Hepatocyte (in vitro differentiated cells): Measurements from ENCODE around the gene SGMS1. TPM values are rescaled to one million over a fixed set of nuclear protein-coding genes. Genes with fewer than 3 reads are reported as not detected.

Source experiments
- DNase-seq: peaks from one replicate; pipeline ENCODE4 v3.0.0-alpha.2; 2016; ENCODE audit warnings: low spot score
- H2AFZ ChIP-seq: fragments of 200-600 bp; sonication (generic); 2 replicates; pipeline ENCODE4 v1.6.0; 2016; ENCODE audit warnings: antibody characterized with exemption, mild to moderate bottlenecking
- H3K27ac ChIP-seq: fragments of 200-600 bp; sonication (generic); 2 replicates; pipeline ENCODE4 v1.5.1; 2016; ENCODE audit warnings: mild to moderate bottlenecking
- H3K27me3 ChIP-seq: fragments of 200-600 bp; sonication (generic); 2 replicates; pipeline ENCODE4 v1.6.1; 2016
- H3K36me3 ChIP-seq: fragments of 200-600 bp; sonication (generic); replicated peaks from 2 replicates; pipeline ENCODE4 v1.5.1; 2016; ENCODE audit warnings: low read depth; ENCODE audit not compliant: insufficient read depth
- H3K4me1 ChIP-seq: fragments of 200-600 bp; sonication (generic); 2 replicates; pipeline ENCODE4 v1.5.1; 2016; ENCODE audit warnings: mild to moderate bottlenecking, moderate library complexity; ENCODE audit not compliant: insufficient read depth
- H3K4me2 ChIP-seq: fragments of 200-600 bp; sonication (generic); 2 replicates; pipeline ENCODE4 v1.6.0; 2016
- H3K4me3 ChIP-seq: fragments of 200-600 bp; sonication (generic); 2 replicates; pipeline ENCODE4 v1.5.1; 2016; ENCODE audit warnings: mild to moderate bottlenecking
- H3K79me2 ChIP-seq: fragments of 200-600 bp; sonication (generic); 2 replicates; pipeline ENCODE4 v1.6.0; 2017; ENCODE audit warnings: mild to moderate bottlenecking
- H3K9me2 ChIP-seq: fragments of 200-600 bp; sonication (generic); replicated peaks from 2 replicates; pipeline ENCODE4 v1.6.0; 2017; ENCODE audit warnings: mild to moderate bottlenecking; ENCODE audit not compliant: insufficient read depth
- H3K9me3 ChIP-seq: fragments of 200-600 bp; sonication (generic); 2 replicates; pipeline ENCODE4 v1.5.1; 2016; ENCODE audit warnings: low read depth, mild to moderate bottlenecking
- H4K20me1 ChIP-seq: fragments of 200-600 bp; sonication (generic); 2 replicates; pipeline ENCODE4 v1.6.0; 2016; ENCODE audit warnings: mild to moderate bottlenecking; ENCODE audit not compliant: insufficient read depth, poor library complexity, severe bottlenecking
- CTCF ChIP-seq: fragments of 200-600 bp; sonication (generic); IDR thresholded peaks from 2 replicates; pipeline ENCODE4 v1.5.1; 2016; ENCODE audit warnings: antibody characterized with exemption, mild to moderate bottlenecking; ENCODE audit not compliant: poor library complexity
- EZH2 ChIP-seq: fragments of 200-600 bp; sonication (generic); IDR thresholded peaks from 2 replicates; pipeline ENCODE4 v1.6.1; 2016; ENCODE audit warnings: antibody characterized with exemption, mild to moderate bottlenecking, borderline replicate concordance
- EZH2phosphoT487 ChIP-seq: fragments of 200-600 bp; sonication (generic); IDR thresholded peaks from one replicate; pipeline ENCODE4 v1.6.1; 2018; ENCODE audit warnings: antibody characterized with exemption, mild to moderate bottlenecking, low read depth, moderate library complexity; ENCODE audit not compliant: unreplicated experiment, severe bottlenecking
- WGBS: methylation state at CpG from one replicate; pipeline ENCODE4 v1.1.6; 2016; ENCODE audit warnings: low lambda C conversion rate; ENCODE audit errors: missing lambda C conversion rate; 5-methylcytosine and 5-hydroxymethylcytosine counted together
- polyA plus RNA-seq: library from polyadenylated mRNA; unstranded; fragments of >200 nt; fragmentation: Nextera tagmentation; extraction: Ambion mirVana; gene quantifications from 2 replicates; pipeline ENCODE4 v1.2.1, GENCODE V29; 2016
- total RNA-seq: library from RNA; depleted of rRNA; stranded (reverse); fragments of >200 nt; gene quantifications from 2 replicates; pipeline ENCODE4 v1.2.3, GENCODE V29; 2014

The SGMS1 gene
- total and polyA plus RNA-seq, 2 experiments from 2014 or later = 28.1 to 87.8 TPM

GRCh38 chr10:50432211-50433009 lies 191.3 kb downstream of the SGMS1 start:
- Histone ChIP-seq H2AFZ (no peak overlapping the region), H3K27me3 (no peaks in the 10 kb centered on the region), H3K79me2 (no peaks in the 10 kb centered on the region), H3K9me3 (no peaks in the 10 kb centered on the region), H3K27ac (no peak overlapping the region), H4K20me1 (no peaks in the 10 kb centered on the region), H3K4me1 (no peaks in the 10 kb centered on the region), H3K4me3 (no peak overlapping the region), H3K36me3 (no peaks in the 10 kb centered on the region), H3K4me2 (no peak overlapping the region), H3K9me2 (no peaks in the 10 kb centered on the region)
- no peak for DNase-seq
- TF ChIP-seq EZH2 = no peak
- no peak for TF ChIP-seq CTCF
- no peak for TF ChIP-seq EZH2phosphoT487
- WGBS = 93% methylated on average over 1 of the region's 1 CpG

GRCh38 chr10:50431791-50432190 lies 192.0 kb downstream of the SGMS1 start:
- WGBS = 86% methylated on average over 3 of the region's 3 CpGs
- DNase-seq = no peak
- TF ChIP-seq CTCF = no peak
- TF ChIP-seq EZH2 = no peak
- no peak for TF ChIP-seq EZH2phosphoT487
- H3K9me2 ChIP-seq = no peaks in the 10 kb centered on the region
- H3K27me3 ChIP-seq = no peaks in the 10 kb centered on the region
- H3K36me3 ChIP-seq = no peaks in the 10 kb centered on the region
- H3K4me3 ChIP-seq = no peak overlapping the region
- H3K9me3 ChIP-seq = no peaks in the 10 kb centered on the region
- no peak overlapping the region for H2AFZ ChIP-seq
- H3K27ac ChIP-seq = no peak overlapping the region
- H3K79me2 ChIP-seq = no peaks in the 10 kb centered on the region
- H3K4me2 ChIP-seq = no peak overlapping the region
- no peaks in the 10 kb centered on the region for H4K20me1 ChIP-seq
- H3K4me1 ChIP-seq = no peaks in the 10 kb centered on the region

- H2AFZ ChIP-seq = no peak overlapping the region
- H3K36me3 ChIP-seq = no peaks in the 10 kb centered on the region
- DNase-seq = no peak
- H3K9me2 ChIP-seq = no peaks in the 10 kb centered on the region
- no peaks in the 10 kb centered on the region for H3K4me1 ChIP-seq
- H4K20me1 ChIP-seq = no peaks in the 10 kb centered on the region
- no peaks in the 10 kb centered on the region for H3K27me3 ChIP-seq
- H3K27ac ChIP-seq = no peak overlapping the region
- H3K4me3 ChIP-seq = no peak overlapping the region
- H3K4me2 ChIP-seq = no peak overlapping the region
- H3K9me3 ChIP-seq = no peaks in the 10 kb centered on the region
- no peak for TF ChIP-seq EZH2phosphoT487
- no peak for TF ChIP-seq CTCF
- no peak for TF ChIP-seq EZH2
- 64% methylated on average over 4 of the region's 4 CpGs for WGBS
- H3K79me2 ChIP-seq = no peaks in the 10 kb centered on the region
Observed at GRCh38 chr10:50431133-50431532, 192.6 kb downstream of the SGMS1 start.
